ENCODE results near the gene STAT5A.

The STAT5A gene

DNA sequence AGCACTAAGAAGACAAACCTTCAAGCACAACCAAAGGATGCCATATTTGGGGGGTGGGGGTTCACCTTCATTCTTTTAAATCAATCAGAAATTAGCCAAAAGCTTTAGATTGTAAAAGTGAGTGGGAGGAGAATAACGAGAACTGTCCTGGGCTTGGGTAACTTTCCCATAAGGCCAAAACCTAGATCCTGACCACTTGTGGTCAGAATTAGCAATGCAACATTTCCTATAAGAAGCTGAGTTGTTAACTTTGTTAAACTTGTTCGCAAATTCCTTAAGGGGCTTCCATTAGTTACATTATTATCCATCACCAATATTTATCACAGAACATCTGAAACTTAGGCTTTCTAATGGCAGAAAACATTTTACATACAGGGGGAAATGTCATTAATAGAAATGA lies 37.2 kb upstream of the STAT5A start (continued):
- no peak for TF ChIP-seq ZNF146 (tag by site-specific recombination; IDR thresholded peaks at IDR 0.05)
- TF ChIP-seq ZNF404 (tag by site-specific recombination; IDR thresholded peaks at IDR 0.05) = no peak
- TF ChIP-seq ZNF138 (tag by site-specific recombination; IDR thresholded peaks at IDR 0.05; ENCODE audit: borderline replicate concordance) = no peak
- no peak for TF ChIP-seq ZNF202 (tag by site-specific recombination; IDR thresholded peaks at IDR 0.05; ENCODE audit: borderline replicate concordance)
- TF ChIP-seq ZBTB1 (tag by site-specific recombination; IDR thresholded peaks at IDR 0.05) = no peak
- TF ChIP-seq, protein P1, sequence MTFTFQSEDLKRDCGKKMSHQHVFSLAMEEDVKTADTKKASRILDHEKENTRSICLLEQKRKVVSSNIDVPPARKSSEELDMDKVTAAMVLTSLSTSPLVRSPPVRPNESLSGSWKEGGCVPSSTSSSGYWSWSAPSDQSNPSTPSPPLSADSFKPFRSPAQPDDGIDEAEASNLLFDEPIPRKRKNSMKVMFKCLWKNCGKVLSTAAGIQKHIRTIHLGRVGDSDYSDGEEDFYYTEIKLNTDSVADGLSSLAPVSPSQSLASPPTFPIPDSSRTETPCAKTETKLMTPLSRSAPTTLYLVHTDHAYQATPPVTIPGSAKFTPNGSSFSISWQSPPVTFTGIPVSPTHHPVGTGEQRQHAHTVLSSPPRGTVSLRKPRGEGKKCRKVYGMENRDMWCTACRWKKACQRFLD (tag by site-specific recombination; IDR thresholded peaks at IDR 0.05) = no peak
- no peak for TF ChIP-seq ZNF121 (tag by site-specific recombination; IDR thresholded peaks at IDR 0.05)

DNA sequence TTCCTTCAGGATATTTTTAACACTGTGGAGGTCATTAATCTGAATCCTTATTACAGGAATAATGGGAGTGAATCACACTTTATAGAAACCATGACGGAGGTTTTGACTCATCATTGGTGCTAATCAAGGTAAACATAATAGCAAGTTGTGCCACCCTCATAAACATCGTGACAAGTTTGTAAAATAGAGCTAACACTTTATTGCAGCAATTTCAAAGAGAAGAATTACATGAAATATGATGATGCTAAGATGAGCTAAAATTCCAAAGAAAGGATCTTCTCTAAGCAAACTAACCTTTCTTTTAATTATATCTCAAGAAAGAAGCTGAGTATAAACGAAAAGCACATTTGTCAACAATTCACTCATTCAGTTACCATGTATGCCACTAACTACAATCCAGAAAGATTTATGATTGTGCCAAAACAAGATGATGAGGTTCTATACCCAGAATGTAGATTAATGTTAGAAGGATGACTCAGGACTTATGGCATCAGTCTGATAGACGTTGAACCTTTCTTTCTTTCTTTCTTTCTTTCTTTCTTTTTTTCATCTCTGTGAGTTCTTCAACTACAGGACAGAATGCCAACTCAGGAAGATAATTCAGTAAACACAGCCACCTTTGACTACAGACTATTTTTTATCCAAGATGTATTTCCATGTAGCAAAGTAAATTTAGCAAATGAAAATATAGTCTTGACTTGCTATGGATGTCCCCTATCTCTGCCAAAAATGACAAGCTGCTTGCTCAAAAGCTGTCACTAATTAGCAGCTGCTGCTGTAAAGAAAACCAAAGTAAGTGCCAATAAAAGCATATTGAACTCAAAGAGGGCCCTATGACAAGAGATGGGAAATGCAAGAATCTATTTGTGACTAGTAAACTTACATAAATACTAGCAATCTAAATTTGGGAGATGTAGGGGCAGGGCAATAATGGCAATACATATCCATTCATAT lies 35.4 kb upstream of the STAT5A start:
- ChIA-PET POLR2A (interaction anchor here (1.2 kb wide), 1 partner anchor 132 kb away, joined by 5 read pairs; no protein-coding TSS in a partner anchor), CTCF (interaction anchor here (0.6 to 1.4 kb wide), 5 partner anchors 10 to 275 kb away, joined by 3 to 5 read pairs (median 3); no protein-coding TSS in a partner anchor)
- Histone ChIP-seq H3K4me1 (ENCODE audit: control insufficient read depth, insufficient read depth, low read length) (peaks cover 24% of the 10 kb centered on the region), H3K9me3 (ENCODE audit: control insufficient read depth, insufficient read depth, low read depth, low read length) (no peaks in the 10 kb centered on the region), H3K27ac (ENCODE audit: extremely low read depth, low read depth, low read length) (0 out of 2 replicates have a peak overlapping the region, but pooled peaks have one; percentile 1), H3K36me3 (ENCODE audit: control insufficient read depth in 2 of 2, insufficient read depth in 1 of 2, low read length in 2 of 2) (no peaks in the 10 kb centered on the region; a peak in 1 of 3 replicates), H3K4me3 (ENCODE audit: low read depth, low read length) (no peak overlapping the region)
- TF ChIP-seq ZNF146 (tag by site-specific recombination; IDR thresholded peaks at IDR 0.05) (no peak), SCRT2 (tag by site-specific recombination; IDR thresholded peaks at IDR 0.05) (no peak), ZNF23 (tag by site-specific recombination; IDR thresholded peaks at IDR 0.05; ENCODE audit: borderline replicate concordance) (no peak), ZNF433 (tag by site-specific recombination; IDR thresholded peaks at IDR 0.05; ENCODE audit: low read depth) (no peak), ZNF629 (tag by site-specific recombination; IDR thresholded peaks at IDR 0.05) (peak; percentile 88), YY2 (tag by site-specific recombination; IDR thresholded peaks at IDR 0.05) (no peak), KLF8 (tag by site-specific recombination; IDR thresholded peaks at IDR 0.05) (peak; percentile 46; the same call in 1 of the 2 replicates), ZEB2 (tag by site-specific recombination; IDR thresholded peaks at IDR 0.05) (peak; percentile 92), ZNF335 (tag by site-specific recombination; conservative IDR thresholded peaks at IDR 0.05) (no peak), PRDM1 (tag by site-specific recombination; IDR thresholded peaks at IDR 0.05) (no peak), ZNF558 (tag by site-specific recombination; IDR thresholded peaks at IDR 0.05) (no peak), ZNF621 (tag by site-specific recombination; IDR thresholded peaks at IDR 0.05) (no peak), SP7 (tag by site-specific recombination; IDR thresholded peaks at IDR 0.05) (peak; percentile 95)
- TF ChIP-seq, protein P2, sequence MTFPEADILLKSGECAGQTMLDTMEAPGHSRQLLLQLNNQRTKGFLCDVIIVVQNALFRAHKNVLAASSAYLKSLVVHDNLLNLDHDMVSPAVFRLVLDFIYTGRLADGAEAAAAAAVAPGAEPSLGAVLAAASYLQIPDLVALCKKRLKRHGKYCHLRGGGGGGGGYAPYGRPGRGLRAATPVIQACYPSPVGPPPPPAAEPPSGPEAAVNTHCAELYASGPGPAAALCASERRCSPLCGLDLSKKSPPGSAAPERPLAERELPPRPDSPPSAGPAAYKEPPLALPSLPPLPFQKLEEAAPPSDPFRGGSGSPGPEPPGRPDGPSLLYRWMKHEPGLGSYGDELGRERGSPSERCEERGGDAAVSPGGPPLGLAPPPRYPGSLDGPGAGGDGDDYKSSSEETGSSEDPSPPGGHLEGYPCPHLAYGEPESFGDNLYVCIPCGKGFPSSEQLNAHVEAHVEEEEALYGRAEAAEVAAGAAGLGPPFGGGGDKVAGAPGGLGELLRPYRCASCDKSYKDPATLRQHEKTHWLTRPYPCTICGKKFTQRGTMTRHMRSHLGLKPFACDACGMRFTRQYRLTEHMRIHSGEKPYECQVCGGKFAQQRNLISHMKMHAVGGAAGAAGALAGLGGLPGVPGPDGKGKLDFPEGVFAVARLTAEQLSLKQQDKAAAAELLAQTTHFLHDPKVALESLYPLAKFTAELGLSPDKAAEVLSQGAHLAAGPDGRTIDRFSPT (tag by site-specific recombination; IDR thresholded peaks at IDR 0.05) = peak; percentile 83
- TF ChIP-seq, protein P3, sequence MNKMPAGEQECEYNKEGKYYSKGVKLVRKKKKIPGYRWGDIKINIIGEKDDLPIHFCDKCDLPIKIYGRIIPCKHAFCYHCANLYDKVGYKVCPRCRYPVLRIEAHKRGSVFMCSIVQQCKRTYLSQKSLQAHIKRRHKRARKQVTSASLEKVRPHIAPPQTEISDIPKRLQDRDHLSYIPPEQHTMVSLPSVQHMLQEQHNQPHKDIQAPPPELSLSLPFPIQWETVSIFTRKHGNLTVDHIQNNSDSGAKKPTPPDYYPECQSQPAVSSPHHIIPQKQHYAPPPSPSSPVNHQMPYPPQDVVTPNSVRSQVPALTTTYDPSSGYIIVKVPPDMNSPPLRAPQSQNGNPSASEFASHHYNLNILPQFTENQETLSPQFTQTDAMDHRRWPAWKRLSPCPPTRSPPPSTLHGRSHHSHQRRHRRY (tag by site-specific recombination; IDR thresholded peaks at IDR 0.05) = no peak
- TF ChIP-seq, protein P4, sequence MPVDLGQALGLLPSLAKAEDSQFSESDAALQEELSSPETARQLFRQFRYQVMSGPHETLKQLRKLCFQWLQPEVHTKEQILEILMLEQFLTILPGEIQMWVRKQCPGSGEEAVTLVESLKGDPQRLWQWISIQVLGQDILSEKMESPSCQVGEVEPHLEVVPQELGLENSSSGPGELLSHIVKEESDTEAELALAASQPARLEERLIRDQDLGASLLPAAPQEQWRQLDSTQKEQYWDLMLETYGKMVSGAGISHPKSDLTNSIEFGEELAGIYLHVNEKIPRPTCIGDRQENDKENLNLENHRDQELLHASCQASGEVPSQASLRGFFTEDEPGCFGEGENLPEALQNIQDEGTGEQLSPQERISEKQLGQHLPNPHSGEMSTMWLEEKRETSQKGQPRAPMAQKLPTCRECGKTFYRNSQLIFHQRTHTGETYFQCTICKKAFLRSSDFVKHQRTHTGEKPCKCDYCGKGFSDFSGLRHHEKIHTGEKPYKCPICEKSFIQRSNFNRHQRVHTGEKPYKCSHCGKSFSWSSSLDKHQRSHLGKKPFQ (tag by site-specific recombination; IDR thresholded peaks at IDR 0.05) = no peak
- TF ChIP-seq, protein P5, sequence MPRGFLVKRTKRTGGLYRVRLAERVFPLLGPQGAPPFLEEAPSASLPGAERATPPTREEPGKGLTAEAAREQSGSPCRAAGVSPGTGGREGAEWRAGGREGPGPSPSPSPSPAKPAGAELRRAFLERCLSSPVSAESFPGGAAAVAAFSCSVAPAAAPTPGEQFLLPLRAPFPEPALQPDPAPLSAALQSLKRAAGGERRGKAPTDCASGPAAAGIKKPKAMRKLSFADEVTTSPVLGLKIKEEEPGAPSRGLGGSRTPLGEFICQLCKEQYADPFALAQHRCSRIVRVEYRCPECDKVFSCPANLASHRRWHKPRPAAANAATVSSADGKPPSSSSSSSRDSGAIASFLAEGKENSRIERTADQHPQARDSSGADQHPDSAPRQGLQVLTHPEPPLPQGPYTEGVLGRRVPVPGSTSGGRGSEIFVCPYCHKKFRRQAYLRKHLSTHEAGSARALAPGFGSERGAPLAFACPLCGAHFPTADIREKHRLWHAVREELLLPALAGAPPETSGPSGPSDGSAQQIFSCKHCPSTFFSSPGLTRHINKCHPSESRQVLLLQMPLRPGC (tag by site-specific recombination; IDR thresholded peaks at IDR 0.05) = peak; percentile 46; the same call in 1 of the 2 replicates
